Immature natural killer cell (primary cell): Measurements from ENCODE around the gene ITPKC. TPM values are rescaled to one million over a fixed set of nuclear protein-coding genes. Genes with fewer than 3 reads are reported as not detected.
A peak's percentile ranks its signal among the peaks of the same experiment; 100 is the strongest.
"Not testable (repeated sequence)": the region's sequence is repeated elsewhere in the genome, so short reads cannot be mapped to it uniquely, and the experiment has no call there.

ENCODE experiments used
- DNase-seq, 3 donors: peaks; one replicate each; pipeline ENCODE4 v3.0.0; 2022; ENCODE audit warnings: mixed read lengths in 1 of 3
- H3K27ac Mint-ChIP-seq, 6 donors: one replicate each; pipeline ENCODE4 v1.8.0; 2020; ENCODE audit warnings: mixed read lengths in 6 of 6, mild to moderate bottlenecking in 5 of 6, inconsistent platforms in 4 of 6, moderate library complexity in 3 of 6
- H3K27me3 Mint-ChIP-seq, 3 donors: one replicate each; pipeline ENCODE4 v1.8.0; 2020 to 2021; ENCODE audit warnings: low read depth in 3 of 3, mild to moderate bottlenecking in 3 of 3, mixed read lengths in 3 of 3, moderate library complexity in 3 of 3, inconsistent platforms in 1 of 3
- H3K36me3 Mint-ChIP-seq, 3 donors: one replicate each; pipeline ENCODE4 v1.8.0; 2020; ENCODE audit warnings: mixed read lengths in 3 of 3, inconsistent platforms in 2 of 3, mild to moderate bottlenecking in 2 of 3
- H3K4me1 Mint-ChIP-seq, 2 donors: one replicate each; pipeline ENCODE4 v1.8.0; 2020; ENCODE audit warnings: inconsistent platforms in 2 of 2, mild to moderate bottlenecking in 2 of 2, mixed read lengths in 2 of 2, moderate library complexity in 1 of 2
- H3K4me3 Mint-ChIP-seq, 5 donors: one replicate each; pipeline ENCODE4 v1.8.0; 2020; ENCODE audit warnings: mild to moderate bottlenecking in 5 of 5, mixed read lengths in 5 of 5, inconsistent platforms in 3 of 5, moderate library complexity in 3 of 5
- H3K9me3 Mint-ChIP-seq, 6 donors: one replicate each; pipeline ENCODE4 v1.8.0; 2020; ENCODE audit warnings: mild to moderate bottlenecking in 6 of 6, mixed read lengths in 6 of 6, inconsistent platforms in 4 of 6, moderate library complexity in 3 of 6
- polyA plus RNA-seq, 3 donors: library from polyadenylated mRNA; unstranded; fragments of 300-500 nt; fragmentation: Illumina TruSeq; gene quantifications; one replicate each; pipeline ENCODE4 v1.2.3, GENCODE V29; 2021

The ITPKC gene
- polyA plus RNA-seq, 3 donors from 2014 or later: 3.8 to 8.1 (median 4.5) TPM

GRCh38 chr19:40730065-40730464 lies 13.2 kb downstream of the ITPKC start:
- not testable (repeated sequence) for H3K27ac Mint-ChIP-seq, H3K9me3 Mint-ChIP-seq, H3K4me3 Mint-ChIP-seq, H3K4me1 Mint-ChIP-seq, DNase-seq, H3K27me3 Mint-ChIP-seq
- peaks cover 16 to 59% (median 22%) of the 10 kb centered on the region in 3 donors for H3K36me3 Mint-ChIP-seq

DNA sequence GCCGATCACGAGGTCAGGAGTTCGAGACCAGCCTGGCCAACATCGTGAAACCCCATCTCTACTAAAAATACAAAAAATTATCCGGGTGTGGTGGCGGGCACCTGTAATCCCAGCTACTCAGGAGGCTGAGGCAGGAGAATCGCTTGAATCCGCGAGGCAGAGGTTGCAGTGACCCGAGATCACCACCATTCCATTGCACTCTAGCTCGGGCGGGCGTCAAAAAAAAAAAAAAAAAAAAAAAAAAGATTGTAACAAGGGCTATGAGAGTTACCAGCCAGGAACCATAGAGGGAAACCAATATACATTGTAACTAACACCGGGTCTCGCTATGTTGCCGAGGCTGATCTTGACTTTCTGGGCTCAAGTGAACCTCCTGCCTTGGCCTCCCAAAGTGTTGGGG lies 15.4 kb downstream of the ITPKC start:
- H3K27me3 Mint-ChIP-seq, H3K4me3 Mint-ChIP-seq, H3K27ac Mint-ChIP-seq, DNase-seq, H3K4me1 Mint-ChIP-seq, H3K9me3 Mint-ChIP-seq: not testable (repeated sequence)
- H3K36me3 Mint-ChIP-seq: peaks cover 22 to 56% (median 28%) of the 10 kb centered on the region in 3 donors

GRCh38 chr19:40733149-40733548 lies 16.2 kb downstream of the ITPKC start:
- H3K4me3 Mint-ChIP-seq: no peak overlapping the region
- no peaks in the 10 kb centered on the region for H3K9me3 Mint-ChIP-seq
- no peaks in the 10 kb centered on the region for H3K4me1 Mint-ChIP-seq
- H3K36me3 Mint-ChIP-seq: peaks cover 22 to 52% (median 28%) of the 10 kb centered on the region in 3 donors
- no peak overlapping the region for H3K27ac Mint-ChIP-seq
- no peak for DNase-seq
- no peaks in the 10 kb centered on the region for H3K27me3 Mint-ChIP-seq

GRCh38 chr19:40735013-40735771 lies 18.3 kb downstream of the ITPKC start:
- Mint-ChIP-seq H3K27ac (no peak overlapping the region), H3K4me3 (no peak overlapping the region), H3K27me3 (no peaks in the 10 kb centered on the region), H3K36me3 (peaks cover 25 to 50% (median 29%) of the 10 kb centered on the region in 3 donors), H3K4me1 (no peaks in the 10 kb centered on the region), H3K9me3 (no peaks in the 10 kb centered on the region)
- no peak for DNase-seq

DNA sequence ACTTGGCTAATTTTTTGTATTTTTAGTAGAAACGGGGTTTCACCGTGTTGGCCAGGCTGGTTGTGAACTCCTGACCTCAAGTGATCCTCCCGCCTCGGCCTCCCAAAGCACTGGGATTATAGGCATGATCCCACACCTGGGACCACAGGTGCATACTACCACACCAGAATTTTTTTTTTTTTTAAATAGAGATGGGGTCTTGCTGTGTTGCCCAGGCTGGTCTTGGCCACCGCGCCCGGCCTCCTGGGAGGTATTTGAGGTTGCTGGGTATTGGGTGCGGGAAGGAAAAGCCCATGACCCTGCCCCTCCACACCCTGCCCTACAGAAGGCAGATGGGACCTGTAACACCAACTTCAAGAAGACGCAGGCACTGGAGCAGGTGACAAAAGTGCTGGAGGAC lies 19.7 kb downstream of the ITPKC start:
- Mint-ChIP-seq H3K9me3 (no peaks in the 10 kb centered on the region), H3K27ac (no peak overlapping the region), H3K36me3 (peaks cover 16 to 40% (median 19%) of the 10 kb centered on the region in 3 donors), H3K4me3 (no peak overlapping the region), H3K27me3 (no peaks in the 10 kb centered on the region), H3K4me1 (no peaks in the 10 kb centered on the region)
- DNase-seq: no peak

GRCh38 chr19:40737102-40737644 lies 20.3 kb downstream of the ITPKC start:
- H3K4me3 Mint-ChIP-seq: no peak overlapping the region
- peaks cover 16 to 40% (median 19%) of the 10 kb centered on the region in 3 donors for H3K36me3 Mint-ChIP-seq
- H3K27ac Mint-ChIP-seq: peak overlapping the region in 1 of 6 donors; percentile 36
- H3K9me3 Mint-ChIP-seq: no peaks in the 10 kb centered on the region
- no peak for DNase-seq
- H3K4me1 Mint-ChIP-seq: no peaks in the 10 kb centered on the region
- no peaks in the 10 kb centered on the region for H3K27me3 Mint-ChIP-seq

- Mint-ChIP-seq H3K4me3 (no peak overlapping the region), H3K36me3 (peaks cover 9 to 23% (median 13%) of the 10 kb centered on the region in 3 donors), H3K27ac (no peak overlapping the region), H3K27me3 (no peaks in the 10 kb centered on the region), H3K9me3 (no peaks in the 10 kb centered on the region), H3K4me1 (no peaks in the 10 kb centered on the region)
- DNase-seq: no peak
Observed at GRCh38 chr19:40739030-40739839, 22.3 kb downstream of the ITPKC start.

GRCh38 chr19:40739871-40740703 lies 23.2 kb downstream of the ITPKC start:
- Mint-ChIP-seq H3K4me1 (no peaks in the 10 kb centered on the region), H3K27me3 (no peaks in the 10 kb centered on the region), H3K27ac (peak overlapping the region in 1 of 6 donors; percentile 50), H3K36me3 (peaks cover 9 to 19% (median 11%) of the 10 kb centered on the region in 3 donors), H3K4me3 (no peak overlapping the region), H3K9me3 (no peaks in the 10 kb centered on the region)
- no peak for DNase-seq

DNA sequence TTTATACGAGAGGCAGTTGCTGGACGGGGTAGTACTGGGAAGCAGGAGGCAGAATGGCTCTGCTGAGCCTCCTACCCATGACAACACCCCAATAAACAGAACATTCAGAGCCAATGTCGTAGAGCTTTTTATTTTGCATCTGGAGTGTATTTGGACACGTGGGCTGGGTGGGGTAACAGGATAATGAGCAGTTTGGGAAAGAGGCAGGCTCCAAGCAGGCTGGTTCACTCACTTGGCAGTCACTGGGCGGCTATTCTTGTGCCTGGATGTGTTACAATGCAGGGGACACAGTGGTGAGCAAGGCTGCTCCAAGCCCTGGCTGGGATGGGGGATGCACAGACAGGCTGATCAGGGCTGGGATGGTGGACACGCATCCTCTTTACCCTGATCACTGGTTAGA lies 23.8 kb downstream of the ITPKC start:
- no peak for DNase-seq
- Mint-ChIP-seq H3K36me3 (peaks cover 3 to 13% (median 5%) of the 10 kb centered on the region in 3 donors), H3K27ac (peak overlapping the region in 1 of 6 donors; percentile 50), H3K9me3 (no peaks in the 10 kb centered on the region), H3K4me3 (no peak overlapping the region), H3K4me1 (no peaks in the 10 kb centered on the region), H3K27me3 (no peaks in the 10 kb centered on the region)

DNA sequence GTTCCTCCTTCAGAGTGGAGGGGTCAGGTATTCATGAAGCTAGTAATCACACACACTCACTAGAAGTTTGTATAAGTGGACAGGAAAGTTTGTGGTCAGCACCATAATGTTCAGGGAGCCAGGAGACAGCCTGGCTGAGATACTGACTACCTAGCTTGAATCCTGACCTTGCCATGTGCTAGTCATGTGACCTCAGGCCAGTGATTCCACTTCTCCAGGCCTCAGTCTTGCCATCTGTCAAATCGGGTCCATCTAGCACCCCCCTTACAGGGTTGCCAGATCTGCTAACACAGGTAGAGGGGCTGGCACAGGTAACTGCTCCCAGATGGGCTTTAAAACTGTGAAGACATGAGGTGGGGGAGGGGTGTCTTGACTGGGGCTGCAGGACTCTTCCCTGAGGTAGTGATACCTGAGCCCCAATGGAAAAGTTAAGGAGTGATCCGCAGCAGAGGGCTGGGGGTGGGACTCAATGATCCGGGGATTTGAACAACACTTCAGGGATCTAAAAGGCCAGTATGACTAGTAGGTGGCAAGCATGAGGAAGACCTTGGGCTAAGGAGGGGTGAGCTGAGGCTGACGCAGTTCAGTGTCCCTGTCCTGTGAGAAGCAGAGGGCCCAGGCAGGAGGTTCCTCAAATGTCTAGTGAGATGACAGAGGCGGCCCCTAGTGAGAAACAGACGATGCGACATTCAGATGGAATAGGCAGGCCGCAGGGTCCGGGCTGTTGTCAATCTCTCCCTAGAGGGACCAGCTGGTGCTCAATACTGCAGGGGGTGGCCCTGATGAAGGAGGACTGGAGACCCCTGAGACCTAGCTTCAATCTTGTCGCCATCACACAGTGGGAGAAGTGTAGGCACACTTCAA lies 24.8 kb downstream of the ITPKC start:
- Mint-ChIP-seq H3K27ac (no peak overlapping the region), H3K4me3 (no peak overlapping the region), H3K9me3 (no peaks in the 10 kb centered on the region), H3K36me3 (peaks cover 3 to 12% (median 5%) of the 10 kb centered on the region in 3 donors), H3K27me3 (no peaks in the 10 kb centered on the region), H3K4me1 (no peaks in the 10 kb centered on the region)
- DNase-seq: no peak

- H3K27me3 Mint-ChIP-seq: no peaks in the 10 kb centered on the region
- no peak for DNase-seq
- H3K4me1 Mint-ChIP-seq: no peaks in the 10 kb centered on the region
- no peak overlapping the region for H3K27ac Mint-ChIP-seq
- no peak overlapping the region for H3K4me3 Mint-ChIP-seq
- H3K36me3 Mint-ChIP-seq: peaks cover 3 to 7% (median 5%) of the 10 kb centered on the region in 3 donors
- H3K9me3 Mint-ChIP-seq: no peaks in the 10 kb centered on the region
Observed at GRCh38 chr19:40742477-40742876, 25.6 kb downstream of the ITPKC start.

- Mint-ChIP-seq H3K9me3 (no peaks in the 10 kb centered on the region), H3K27me3 (no peaks in the 10 kb centered on the region), H3K36me3 (peaks cover 3 to 5% (median 5%) of the 10 kb centered on the region in 3 donors), H3K27ac (no peak overlapping the region), H3K4me1 (no peaks in the 10 kb centered on the region), H3K4me3 (no peak overlapping the region)
- DNase-seq: no peak
Observed at GRCh38 chr19:40742886-40743285, 26.0 kb downstream of the ITPKC start.

DNA sequence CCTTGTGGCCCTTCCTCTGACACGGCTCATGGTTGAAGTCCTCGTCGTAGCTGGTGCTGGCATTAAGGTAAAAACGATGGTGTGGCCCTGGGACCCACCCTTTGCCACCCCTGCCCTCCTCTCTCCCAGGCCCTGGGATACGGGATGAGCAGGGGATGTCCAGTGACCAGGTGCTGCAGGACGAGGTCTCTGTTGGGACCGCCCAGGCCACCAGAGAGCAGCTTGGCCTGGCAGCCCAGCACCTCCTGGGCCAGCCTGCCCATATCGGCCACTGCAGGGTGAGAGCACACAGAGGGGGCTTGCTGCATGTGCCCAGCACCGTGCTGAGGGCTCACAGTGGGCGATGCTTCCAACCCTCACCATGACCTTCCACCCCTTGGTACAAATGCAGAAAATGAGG lies 27.0 kb downstream of the ITPKC start:
- peaks cover under 1 to 2% (median 1%) of the 10 kb centered on the region in 3 donors for H3K36me3 Mint-ChIP-seq
- H3K27ac Mint-ChIP-seq: no peak overlapping the region
- H3K27me3 Mint-ChIP-seq: peaks cover 0 to 2% (median 0%) of the 10 kb centered on the region in 3 donors
- H3K4me3 Mint-ChIP-seq: no peak overlapping the region
- H3K4me1 Mint-ChIP-seq: peaks cover 0 to 1% of the 10 kb centered on the region in 2 donors
- DNase-seq: no peak
- no peaks in the 10 kb centered on the region for H3K9me3 Mint-ChIP-seq
